LNCaP clone FGC (cell line): ENCODE measurements around the gene GPC6.

Source experiments
- DNase-seq: peaks from one replicate; pipeline ENCODE4 v3.0.0-alpha.2; 2011; ENCODE audit warnings: low read depth
- H3K4me3 ChIP-seq: 2 replicates; pipeline ENCODE4 v1.5.1; 2011; ENCODE audit warnings: mild to moderate bottlenecking, low read depth, low read length, control low read depth
- TF ChIP-seq, protein P1 (sequence below): IDR thresholded peaks from 2 replicates; pipeline ENCODE4 v1.5.1; 2012; ENCODE audit warnings: mild to moderate bottlenecking; ENCODE audit not compliant: control insufficient read depth, insufficient read depth; ENCODE audit errors: extremely low read depth

GPC6 gene

DNA sequence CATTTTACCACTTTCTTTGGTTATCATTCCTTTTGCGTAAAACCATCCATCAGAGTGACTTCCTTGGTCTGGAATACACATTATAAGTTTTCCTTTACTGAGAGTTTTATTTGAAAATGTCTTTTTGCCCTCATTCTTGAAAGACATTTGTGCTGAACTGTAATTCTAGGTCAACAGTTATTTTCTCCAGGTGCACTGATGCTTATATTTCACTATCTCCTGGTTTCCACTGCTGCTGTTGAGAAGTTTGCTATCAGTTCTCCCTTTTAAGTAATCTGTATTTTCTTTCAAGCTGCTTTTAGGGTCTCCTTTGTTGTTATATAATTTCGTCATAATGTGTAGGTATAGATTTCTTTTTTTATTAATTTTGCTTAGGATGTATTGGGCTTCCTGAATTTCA is 1092.9 kb downstream of the GPC6 start:
- TF ChIP-seq, protein P1, sequence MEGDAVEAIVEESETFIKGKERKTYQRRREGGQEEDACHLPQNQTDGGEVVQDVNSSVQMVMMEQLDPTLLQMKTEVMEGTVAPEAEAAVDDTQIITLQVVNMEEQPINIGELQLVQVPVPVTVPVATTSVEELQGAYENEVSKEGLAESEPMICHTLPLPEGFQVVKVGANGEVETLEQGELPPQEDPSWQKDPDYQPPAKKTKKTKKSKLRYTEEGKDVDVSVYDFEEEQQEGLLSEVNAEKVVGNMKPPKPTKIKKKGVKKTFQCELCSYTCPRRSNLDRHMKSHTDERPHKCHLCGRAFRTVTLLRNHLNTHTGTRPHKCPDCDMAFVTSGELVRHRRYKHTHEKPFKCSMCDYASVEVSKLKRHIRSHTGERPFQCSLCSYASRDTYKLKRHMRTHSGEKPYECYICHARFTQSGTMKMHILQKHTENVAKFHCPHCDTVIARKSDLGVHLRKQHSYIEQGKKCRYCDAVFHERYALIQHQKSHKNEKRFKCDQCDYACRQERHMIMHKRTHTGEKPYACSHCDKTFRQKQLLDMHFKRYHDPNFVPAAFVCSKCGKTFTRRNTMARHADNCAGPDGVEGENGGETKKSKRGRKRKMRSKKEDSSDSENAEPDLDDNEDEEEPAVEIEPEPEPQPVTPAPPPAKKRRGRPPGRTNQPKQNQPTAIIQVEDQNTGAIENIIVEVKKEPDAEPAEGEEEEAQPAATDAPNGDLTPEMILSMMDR, result no peak
- DNase-seq, result no peak

DNA sequence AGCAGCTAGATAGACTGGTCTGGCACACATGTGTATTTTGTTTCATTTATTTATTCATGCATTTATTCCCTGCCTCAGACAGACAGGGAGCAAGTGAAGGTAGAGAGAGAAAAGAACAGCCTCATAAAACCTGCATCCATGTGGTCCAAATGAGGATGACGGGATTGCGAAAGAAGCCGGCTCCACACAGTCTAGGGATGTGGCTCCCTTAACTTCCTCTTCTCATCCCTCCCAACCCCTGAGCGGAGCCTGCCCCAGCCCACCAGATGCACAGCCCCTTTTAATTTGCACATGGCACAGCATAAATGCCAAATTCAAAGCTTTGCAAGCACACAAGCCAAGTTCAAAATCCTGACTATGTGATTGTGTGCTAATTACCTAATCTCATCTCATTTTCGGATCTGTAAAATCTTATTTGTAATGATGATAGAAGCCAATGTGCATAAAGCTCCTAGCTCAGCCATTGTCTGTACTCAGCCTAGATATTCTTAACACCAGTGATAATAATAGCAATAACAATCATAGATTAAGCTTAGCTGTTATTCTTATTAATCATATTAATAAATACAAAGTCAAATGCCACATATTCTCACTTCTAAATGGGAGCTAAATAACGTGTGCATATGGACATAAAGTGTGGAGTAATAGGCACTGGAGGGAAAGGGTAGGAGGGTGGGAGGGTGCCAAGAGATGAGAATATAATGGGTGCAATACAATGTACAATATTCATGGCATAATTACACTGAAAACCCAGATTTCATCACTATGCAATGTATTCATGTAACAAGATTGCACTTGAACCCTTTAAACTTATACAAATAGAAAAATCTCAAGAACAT is 1096.5 kb downstream of the GPC6 start:
- TF ChIP-seq, protein P1, result no peak
- no peak overlapping the region for H3K4me3 ChIP-seq
- no peak for DNase-seq

More for the DNA sequence above, 1092.9 kb downstream of the GPC6 start:
- H3K4me3 ChIP-seq, result no peak overlapping the region

DNA sequence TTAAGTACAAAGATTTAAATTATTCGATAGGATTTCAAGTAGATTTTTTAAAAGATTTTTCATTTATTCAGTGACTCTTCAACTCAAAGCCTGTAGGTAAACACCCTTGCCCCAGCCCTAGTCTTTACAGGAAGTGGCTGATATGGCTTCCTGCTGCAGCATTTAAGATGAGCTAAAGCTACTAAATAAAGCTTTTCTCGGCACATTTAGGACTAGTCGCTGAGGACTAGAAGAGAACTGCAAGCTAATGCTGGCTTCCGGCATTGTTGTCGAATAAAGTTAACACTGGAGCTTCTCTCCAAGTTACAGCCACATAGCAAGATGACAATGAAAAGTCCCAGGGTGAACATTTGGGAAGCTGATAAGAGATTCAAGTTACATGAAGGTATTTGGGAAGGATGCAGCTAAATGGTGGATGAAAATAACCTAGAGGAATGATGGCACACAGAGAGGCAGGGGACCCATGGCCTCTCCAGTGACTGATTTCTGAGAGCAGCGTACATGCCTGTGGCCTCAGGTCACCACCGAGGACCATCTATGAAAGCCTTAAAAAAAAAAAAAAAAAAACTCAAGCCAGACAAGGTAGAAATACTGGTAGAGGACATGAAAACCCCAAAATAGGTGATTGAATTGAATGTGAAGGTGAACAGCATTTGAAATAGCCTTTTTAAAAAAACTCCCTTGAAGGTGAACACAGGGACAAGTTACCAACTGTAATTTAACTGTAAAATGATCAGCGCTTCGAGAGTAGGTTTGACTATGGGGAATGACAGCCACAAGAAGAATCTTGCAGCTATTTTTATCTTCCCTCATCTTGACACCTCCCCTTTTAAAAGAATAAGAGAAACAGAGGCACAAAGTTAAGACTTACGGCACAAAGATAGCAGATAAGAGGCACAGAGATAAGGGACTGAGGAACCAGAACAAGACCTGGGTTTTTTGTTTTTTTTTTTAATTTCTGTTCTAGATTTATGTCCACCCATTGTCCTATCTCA is 1097.5 kb downstream of the GPC6 start:
- TF ChIP-seq, protein P1, result no peak
- no peak overlapping the region for H3K4me3 ChIP-seq
- DNase-seq, result no peak

DNA sequence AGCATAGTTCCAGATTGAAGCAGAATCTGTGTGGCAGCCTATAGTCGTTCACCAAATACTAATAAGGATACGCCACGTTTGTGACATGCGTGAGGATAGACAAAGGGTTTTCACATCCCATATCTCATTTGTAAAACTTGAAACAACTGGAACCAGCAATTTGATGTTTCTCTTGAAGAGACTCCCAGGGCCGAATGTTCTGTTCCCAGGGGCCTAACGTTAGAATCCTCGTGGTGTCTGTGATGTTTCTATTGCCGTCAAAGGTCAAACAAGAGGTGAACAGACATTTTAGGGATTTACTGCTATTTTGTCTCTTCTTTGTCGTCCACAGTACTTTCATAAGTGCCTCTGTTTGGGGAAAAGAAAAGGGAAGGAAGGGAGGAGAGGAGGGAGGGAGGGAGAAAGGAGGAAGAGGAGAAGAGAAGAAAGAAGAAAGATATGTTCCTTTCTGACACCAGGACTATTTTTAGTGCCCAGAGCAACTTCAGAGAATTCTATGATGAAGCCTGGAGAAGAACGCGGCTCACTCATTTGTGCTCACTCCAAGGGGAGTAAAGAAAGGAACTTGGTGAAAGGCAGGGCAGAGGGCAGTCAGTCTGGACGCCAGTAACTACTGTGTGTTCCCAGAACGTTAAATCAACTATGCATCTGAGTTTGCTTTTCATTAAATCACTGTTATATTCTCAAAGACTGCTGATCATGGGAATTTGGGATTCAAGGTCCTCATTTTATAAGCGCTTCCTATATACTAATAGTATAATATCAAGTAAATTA is 1098.3 kb downstream of the GPC6 start:
- no peak for DNase-seq
- H3K4me3 ChIP-seq, result no peak overlapping the region
- TF ChIP-seq, protein P1, result no peak

DNA sequence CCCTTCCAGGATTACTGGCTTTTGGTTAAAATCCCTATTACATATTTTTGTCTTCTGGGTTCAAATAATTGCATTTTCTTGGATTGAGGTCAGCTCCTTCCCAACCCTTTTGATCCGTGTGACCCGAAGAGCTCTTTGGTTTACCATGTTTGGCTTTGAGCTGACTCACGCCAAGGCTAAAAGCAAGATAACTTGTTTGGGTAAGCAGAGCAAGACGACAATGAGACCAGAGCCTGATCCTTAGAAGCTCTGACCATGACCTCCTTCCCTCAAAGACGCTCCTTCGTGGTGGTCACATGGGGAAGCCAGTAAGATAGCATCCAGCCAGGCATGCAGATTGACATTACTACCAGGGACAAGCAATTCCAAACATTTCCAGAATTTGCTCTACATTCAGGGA is 1099.0 kb downstream of the GPC6 start:
- TF ChIP-seq, protein P1, result no peak
- no peak for DNase-seq
- no peak overlapping the region for H3K4me3 ChIP-seq

DNA sequence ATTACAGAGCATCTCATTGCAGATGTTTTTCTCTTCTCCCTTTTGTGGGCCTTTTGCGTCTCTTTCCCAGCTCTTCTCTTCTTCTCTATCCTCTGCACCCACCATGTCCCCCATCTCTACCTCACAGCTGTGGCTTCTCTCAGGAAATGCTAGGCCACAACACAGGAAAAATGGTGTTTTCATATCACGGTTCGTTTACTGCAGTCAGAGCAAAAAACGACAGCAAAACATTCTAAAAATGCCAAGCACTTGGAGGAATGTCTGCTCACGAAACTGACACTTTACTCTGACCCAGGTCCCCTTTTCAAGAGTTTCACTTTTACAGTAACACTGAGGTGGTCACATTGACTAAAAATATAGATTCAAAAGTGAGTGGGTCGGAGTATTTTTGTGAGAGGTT is 1100.7 kb downstream of the GPC6 start:
- no peak for DNase-seq
- no peak overlapping the region for H3K4me3 ChIP-seq
- TF ChIP-seq, protein P1, result no peak
